Measurements from ENCODE around the gene FBXW7. TPM values are rescaled to one million over a fixed set of nuclear protein-coding genes. Genes with fewer than 3 reads are reported as not detected.
A peak's percentile ranks its signal among the peaks of the same experiment; 100 is the strongest.

The FBXW7 gene
- total and polyA plus RNA-seq, 2 of the 13 experiments (the other 11 are each of a cell fraction or from before 2014, with no cell fraction given) = 5.0 to 40.9 TPM

DNA sequence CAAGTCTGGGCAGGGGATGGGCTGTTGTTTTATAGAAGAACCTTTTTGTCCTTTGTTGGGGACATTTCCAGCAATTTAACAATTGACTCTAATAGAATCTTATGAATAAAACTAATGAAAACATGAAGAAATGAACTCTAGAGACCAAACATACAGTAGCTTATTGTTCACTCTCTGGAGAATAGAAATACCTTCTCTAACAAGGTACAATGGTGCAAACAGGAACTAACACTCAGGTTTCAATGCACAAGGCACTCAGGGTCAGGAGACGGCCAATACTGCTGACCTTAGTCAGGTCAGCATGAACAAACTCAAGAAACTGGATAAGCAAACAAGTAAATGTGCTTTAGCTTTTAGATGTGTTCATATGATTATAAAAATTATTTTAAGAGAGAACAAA, 39.6 kb upstream of the FBXW7 start:
- POLR2A ChIA-PET = no interaction called here
- WGBS (ENCODE audit: low lambda C conversion rate) = 0% methylated on average over 1 of the region's 1 CpG

More for the DNA sequence above, 39.6 kb upstream of the FBXW7 start:
- no peaks in the 10 kb centered on the region for H3K9me3 ChIP-seq (ENCODE audit: low read length)
- H3K36me3 ChIP-seq (replicated peaks in 1 of 2; ENCODE audit: control insufficient read depth in 1 of 2, insufficient read depth in 2 of 2, low read length in 2 of 2) = no peaks in the 10 kb centered on the region
- FAIRE-seq = no peak
- in situ Hi-C loops (cut with HindIII; ENCODE audit: extremely low pct_ligation_motif_present, low pct_unique_long_range_greater_than_20kb) = no loop called here
- no peak overlapping the region for H3K9ac ChIP-seq (ENCODE audit: insufficient read depth, low read depth, low read length)
- no peak overlapping the region for H3K4me3 ChIP-seq (replicated peaks in 1 of 3; ENCODE audit: insufficient read depth in 1 of 3, low read depth in 2 of 3, low read length in 3 of 3)
- H3K4me1 ChIP-seq (ENCODE audit: insufficient read depth, low read length) = peaks cover 27% of the 10 kb centered on the region
- H4K20me1 ChIP-seq (ENCODE audit: insufficient read depth, low read length) = no peaks in the 10 kb centered on the region
- no TSS peak for BruUV-seq (replicated peaks)
- H2AFZ ChIP-seq (ENCODE audit: low read length) = no peak overlapping the region
- peaks cover 3 to 4% of the 10 kb centered on the region in 2 experiments; a peak in 2 of 5 replicates for H3K27me3 ChIP-seq (ENCODE audit: control insufficient read depth in 1 of 2, insufficient read depth in 2 of 2, low read length in 2 of 2)
- CTCF ChIA-PET (ENCODE audit: low intra/inter-chr PET ratio, low total read pairs) = no interaction called here
- peak; percentile 62 for ATAC-seq
- DNase-seq (ENCODE audit: low spot score) = peak; percentile 33
- H3K4me2 ChIP-seq (ENCODE audit: low read depth, low read length) = no peak overlapping the region
- intact Hi-C loops (cut with micrococcal nuclease; ENCODE audit: unreplicated experiment) = loop anchor here (2.0 kb wide), 1 partner anchor 19 kb away; no protein-coding TSS in a partner anchor
- H3K27ac ChIP-seq (ENCODE audit: extremely low read length, insufficient read depth, low read length) = no peak overlapping the region
- TF ChIP-seq RXRB (CRISPR knock-in tag; IDR thresholded peaks at IDR 0.05; ENCODE audit: borderline replicate concordance) = peak; percentile 35; the same call in 1 of the 2 replicates
- TF ChIP-seq ZBTB38 (CRISPR knock-in tag; IDR thresholded peaks at IDR 0.05) = no peak
- peak; percentile 60 for TF ChIP-seq NR2F6 (IDR thresholded peaks at IDR 0.05)
- TF ChIP-seq NR2F6 (CRISPR knock-in tag; IDR thresholded peaks at IDR 0.05) = peak; percentile 48
- TF ChIP-seq STAG1 (CRISPR knock-in tag; IDR thresholded peaks at IDR 0.05) = no peak
- TF ChIP-seq, protein P1, sequence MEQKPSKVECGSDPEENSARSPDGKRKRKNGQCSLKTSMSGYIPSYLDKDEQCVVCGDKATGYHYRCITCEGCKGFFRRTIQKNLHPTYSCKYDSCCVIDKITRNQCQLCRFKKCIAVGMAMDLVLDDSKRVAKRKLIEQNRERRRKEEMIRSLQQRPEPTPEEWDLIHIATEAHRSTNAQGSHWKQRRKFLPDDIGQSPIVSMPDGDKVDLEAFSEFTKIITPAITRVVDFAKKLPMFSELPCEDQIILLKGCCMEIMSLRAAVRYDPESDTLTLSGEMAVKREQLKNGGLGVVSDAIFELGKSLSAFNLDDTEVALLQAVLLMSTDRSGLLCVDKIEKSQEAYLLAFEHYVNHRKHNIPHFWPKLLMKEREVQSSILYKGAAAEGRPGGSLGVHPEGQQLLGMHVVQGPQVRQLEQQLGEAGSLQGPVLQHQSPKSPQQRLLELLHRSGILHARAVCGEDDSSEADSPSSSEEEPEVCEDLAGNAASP (CRISPR knock-in tag; IDR thresholded peaks at IDR 0.05; ENCODE audit: borderline replicate concordance) = peak; percentile 30; the same call in 1 of the 2 replicates
- peak; percentile 50; the same call in 1 of the 2 replicates for TF ChIP-seq SIX4 (CRISPR knock-in tag; IDR thresholded peaks at IDR 0.05)
- peak; percentile 61; the same call in 1 of the 2 replicates for TF ChIP-seq NR2F2 (IDR thresholded peaks at IDR 0.05; ENCODE audit: borderline replicate concordance, low read depth)
- TF ChIP-seq ARID5B (CRISPR knock-in tag; IDR thresholded peaks at IDR 0.05) = 0 out of 2 replicates have a peak, but pooled peaks have one; percentile 35
- 0 out of 4 replicates have a peak, but pooled peaks of 1 of the 2 experiments have one; percentile 19 for TF ChIP-seq NR2F1 (CRISPR knock-in tag; IDR thresholded peaks at IDR 0.05)
- no peak for TF ChIP-seq SOX6 (IDR thresholded peaks at IDR 0.05)
- TF ChIP-seq SOX6 (CRISPR knock-in tag; IDR thresholded peaks at IDR 0.05) = peak; percentile 30; the same call in 1 of the 2 replicates
- peak; percentile 79 for TF ChIP-seq SOX5 (CRISPR knock-in tag; IDR thresholded peaks at IDR 0.05; ENCODE audit: borderline replicate concordance)
- no peak for TF ChIP-seq SOX13 (IDR thresholded peaks at IDR 0.05)
- peak in 1 of 2 experiments; percentile 80; a peak in 2 of 4 replicates for TF ChIP-seq SOX13 (CRISPR knock-in tag; conservative IDR thresholded peaks at IDR 0.05 in 1 of 2, IDR thresholded peaks at IDR 0.05 in 1 of 2)
- 0 out of 2 replicates have a peak, but pooled peaks have one; percentile 24 for TF ChIP-seq BCL6 (CRISPR knock-in tag; IDR thresholded peaks at IDR 0.05)
- TF ChIP-seq MTERF4 (CRISPR knock-in tag; IDR thresholded peaks at IDR 0.05) = no peak
- peak; percentile 83 for TF ChIP-seq RARA (CRISPR knock-in tag; IDR thresholded peaks at IDR 0.05)
- peak; percentile 58; the same call in 1 of the 2 replicates for TF ChIP-seq ETV5 (CRISPR knock-in tag; IDR thresholded peaks at IDR 0.05; ENCODE audit: borderline replicate concordance)
- no peak for TF ChIP-seq ZNF296 (CRISPR knock-in tag; conservative IDR thresholded peaks at IDR 0.05)
- no peaks in the 10 kb centered on the region for H3K79me2 ChIP-seq (ENCODE audit: insufficient read depth, low read length)

Measured in HepG2 (cell line).